Body of pancreas (tissue), 4 donors: Measurements from ENCODE around the gene VDAC2. TPM values are rescaled to one million over a fixed set of nuclear protein-coding genes. Genes with fewer than 3 reads are reported as not detected.

Experiments
- ATAC-seq: fragments of 150-250 bp; one replicate; pipeline ENCODE4 v1.9.1; 2016
- DNase-seq, 4 donors: peaks; one replicate each; pipeline ENCODE4 v3.0.0-alpha.2; 2019
- H3K27ac ChIP-seq, 4 donors: fragments of 200-600 bp; sonication (generic); 1 replicate in 3 of 4; 2 replicates in 1 of 4; pipeline versions ENCODE4 v1.5.1 to v1.6.1; 2016 to 2019; ENCODE audit warnings: mild to moderate bottlenecking in 1 of 4, mixed read lengths in 1 of 4, moderate library complexity in 1 of 4
- H3K27me3 ChIP-seq, 2 donors: fragments of 200-600 bp; sonication (generic); one replicate each; pipeline ENCODE4 v1.6.0; 2016; ENCODE audit warnings: mild to moderate bottlenecking in 1 of 2
- H3K36me3 ChIP-seq, 2 donors: fragments of 200-600 bp; sonication (generic); replicated peaks in 1 of 2; 2 replicates each; pipeline ENCODE4 v1.5.1; 2016; ENCODE audit warnings: low read depth in 2 of 2; ENCODE audit not compliant: insufficient read depth in 1 of 2
- H3K4me1 ChIP-seq: fragments of 200-600 bp; sonication (generic); one replicate; pipeline ENCODE4 v1.6.0; 2016
- H3K4me3 ChIP-seq, 2 donors: fragments of 200-600 bp; sonication (generic); 1 replicate in 1 of 2; 2 replicates in 1 of 2; pipeline ENCODE4 v1.5.1; 2016 to 2019
- H3K9me3 ChIP-seq, 3 donors: fragments of 200-600 bp; sonication (generic); 1 replicate in 2 of 3; 2 replicates in 1 of 3; pipeline ENCODE4 v1.5.1; 2016
- POLR2A ChIP-seq, 3 donors: fragments of 450-650 bp; IDR thresholded peaks; one replicate each; pipeline ENCODE4 v1.6.1; 2016; ENCODE audit warnings: antibody characterized with exemption in 3 of 3, mild to moderate bottlenecking in 2 of 3
- WGBS, 2 donors: methylation state at CpG; one replicate each; pipeline ENCODE4 v1.1.5; 2017; 5-methylcytosine and 5-hydroxymethylcytosine counted together
- intact Hi-C: fragments of 100-400 bp; cut with DNase I; formaldehyde crosslinking; loops from one replicate; pipeline ENCODE4 v1.15.1; 2023
- total RNA-seq, 2 donors: library from RNA; depleted of rRNA; stranded (reverse); fragments of >200 nt; gene quantifications; one replicate each; pipeline ENCODE4 v1.1.0, GENCODE V29; 2016
- TF ChIP-seq, protein P1 (sequence below), 7 experiments: fragments of 450-650 bp in 4 of 7; fragments of 200-600 bp in 3 of 7; sonication (generic) in 3 of 7; IDR thresholded peaks; one replicate each; pipeline ENCODE4 v1.5.1; 2016 to 2019; ENCODE audit warnings: antibody characterized with exemption in 7 of 7

VDAC2 gene
- total RNA-seq, 2 donors from 2014 or later = 52.7 to 71.3 TPM

- H3K4me1 ChIP-seq = peaks cover 12% of the 10 kb centered on the region
- WGBS, 2 donors = 74 to 81% methylated on average over 1 of the region's 1 CpG
- no peak overlapping the region for H3K27ac ChIP-seq
- H3K4me3 ChIP-seq = no peak overlapping the region
- ATAC-seq = no peak
- TF ChIP-seq, protein P1, sequence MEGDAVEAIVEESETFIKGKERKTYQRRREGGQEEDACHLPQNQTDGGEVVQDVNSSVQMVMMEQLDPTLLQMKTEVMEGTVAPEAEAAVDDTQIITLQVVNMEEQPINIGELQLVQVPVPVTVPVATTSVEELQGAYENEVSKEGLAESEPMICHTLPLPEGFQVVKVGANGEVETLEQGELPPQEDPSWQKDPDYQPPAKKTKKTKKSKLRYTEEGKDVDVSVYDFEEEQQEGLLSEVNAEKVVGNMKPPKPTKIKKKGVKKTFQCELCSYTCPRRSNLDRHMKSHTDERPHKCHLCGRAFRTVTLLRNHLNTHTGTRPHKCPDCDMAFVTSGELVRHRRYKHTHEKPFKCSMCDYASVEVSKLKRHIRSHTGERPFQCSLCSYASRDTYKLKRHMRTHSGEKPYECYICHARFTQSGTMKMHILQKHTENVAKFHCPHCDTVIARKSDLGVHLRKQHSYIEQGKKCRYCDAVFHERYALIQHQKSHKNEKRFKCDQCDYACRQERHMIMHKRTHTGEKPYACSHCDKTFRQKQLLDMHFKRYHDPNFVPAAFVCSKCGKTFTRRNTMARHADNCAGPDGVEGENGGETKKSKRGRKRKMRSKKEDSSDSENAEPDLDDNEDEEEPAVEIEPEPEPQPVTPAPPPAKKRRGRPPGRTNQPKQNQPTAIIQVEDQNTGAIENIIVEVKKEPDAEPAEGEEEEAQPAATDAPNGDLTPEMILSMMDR (IDR thresholded peaks at IDR 0.05) = no peak
- TF ChIP-seq POLR2A (IDR thresholded peaks at IDR 0.05) = no peak
- intact Hi-C loops = no loop called here
- no peak for DNase-seq
- no peaks in the 10 kb centered on the region for H3K9me3 ChIP-seq
- H3K27me3 ChIP-seq = no peaks in the 10 kb centered on the region
- H3K36me3 ChIP-seq = no peaks in the 10 kb centered on the region
These were observed 40.4 kb upstream of the VDAC2 start for GRCh38 chr10:75170215-75170614.

- intact Hi-C loops = no loop called here
- H3K36me3 ChIP-seq = peaks cover 0 to 2% of the 10 kb centered on the region in 2 donors
- H3K27ac ChIP-seq = no peak overlapping the region
- ATAC-seq = no peak
- no peaks in the 10 kb centered on the region for H3K4me1 ChIP-seq
- WGBS, 2 donors = 98% methylated on average over 2 of the region's 2 CpGs
- no peak overlapping the region for H3K4me3 ChIP-seq
- no peak for TF ChIP-seq POLR2A (IDR thresholded peaks at IDR 0.05)
- DNase-seq = no peak
- no peaks in the 10 kb centered on the region for H3K9me3 ChIP-seq
- H3K27me3 ChIP-seq = no peaks in the 10 kb centered on the region
These were observed 35.5 kb upstream of the VDAC2 start for GRCh38 chr10:75175046-75175445.

GRCh38 chr10:75176046-75176445 is 34.5 kb upstream of the VDAC2 start:
- peaks cover 0 to 2% of the 10 kb centered on the region in 2 donors for H3K36me3 ChIP-seq
- ATAC-seq (no peak), DNase-seq (no peak)
- intact Hi-C loops = no loop called here
- H3K4me1 ChIP-seq = no peaks in the 10 kb centered on the region
- no peak overlapping the region for H3K4me3 ChIP-seq
- 89 to 91% methylated on average over 6 of the region's 6 CpGs for WGBS, 2 donors
- H3K27ac ChIP-seq = no peak overlapping the region
- H3K27me3 ChIP-seq = no peaks in the 10 kb centered on the region
- no peaks in the 10 kb centered on the region for H3K9me3 ChIP-seq
- TF ChIP-seq POLR2A (IDR thresholded peaks at IDR 0.05) = no peak
- TF ChIP-seq, protein P1 (IDR thresholded peaks at IDR 0.05) = no peak

- TF ChIP-seq POLR2A (IDR thresholded peaks at IDR 0.05) = no peak
- TF ChIP-seq, protein P1 (IDR thresholded peaks at IDR 0.05) = no peak
- DNase-seq (no peak), ATAC-seq (no peak)
- no peak overlapping the region for H3K4me3 ChIP-seq
- no peaks in the 10 kb centered on the region for H3K9me3 ChIP-seq
- H3K36me3 ChIP-seq = peaks cover 0 to 2% of the 10 kb centered on the region in 2 donors
- no peaks in the 10 kb centered on the region for H3K4me1 ChIP-seq
- H3K27ac ChIP-seq = no peak overlapping the region
- no peaks in the 10 kb centered on the region for H3K27me3 ChIP-seq
- intact Hi-C loops = no loop called here
- WGBS, 2 donors = 90 to 95% methylated on average over 1 of the region's 1 CpG
These were observed 33.9 kb upstream of the VDAC2 start for GRCh38 chr10:75176736-75177135.

- H3K4me3 ChIP-seq = no peak overlapping the region
- peaks cover 0 to 2% of the 10 kb centered on the region in 2 donors for H3K36me3 ChIP-seq
- H3K9me3 ChIP-seq = no peaks in the 10 kb centered on the region
- no peak overlapping the region for H3K27ac ChIP-seq
- no peak for DNase-seq
- H3K27me3 ChIP-seq = no peaks in the 10 kb centered on the region
- TF ChIP-seq, protein P1 (IDR thresholded peaks at IDR 0.05) = no peak
- TF ChIP-seq POLR2A (IDR thresholded peaks at IDR 0.05) = no peak
- ATAC-seq = no peak
- intact Hi-C loops = no loop called here
- no peaks in the 10 kb centered on the region for H3K4me1 ChIP-seq
- WGBS, 2 donors = 95 to 100% methylated on average over 1 of the region's 1 CpG
These were observed 30.9 kb upstream of the VDAC2 start for GRCh38 chr10:75179657-75180177.
